Neuronal stem cell (in vitro differentiated cells): ENCODE measurements around the gene GMDS.

Experiments
- DNase-seq: peaks from one replicate; pipeline ENCODE4 v3.0.0-alpha.2; 2013; ENCODE audit warnings: low spot score
- H2AFZ ChIP-seq: one replicate; pipeline ENCODE4 v1.6.1; 2013; ENCODE audit warnings: mild to moderate bottlenecking, low read length, inconsistent platforms
- H2AK5ac ChIP-seq: 2 replicates; pipeline ENCODE4 v1.6.1; 2013; ENCODE audit warnings: low read depth, mild to moderate bottlenecking, inconsistent platforms, low read length, moderate library complexity, mixed read lengths
- H2BK120ac ChIP-seq: 2 replicates; pipeline ENCODE4 v1.6.1; 2013; ENCODE audit warnings: low read depth, mild to moderate bottlenecking, inconsistent platforms, low read length, moderate library complexity, mixed read lengths
- H2BK12ac ChIP-seq: one replicate; pipeline ENCODE4 v1.6.1; 2013; ENCODE audit warnings: low read length, inconsistent platforms
- H2BK15ac ChIP-seq: 2 replicates; pipeline ENCODE4 v1.6.1; 2013; ENCODE audit warnings: mild to moderate bottlenecking, low read length, inconsistent platforms, mixed read lengths
- H2BK5ac ChIP-seq: one replicate; pipeline ENCODE4 v1.6.1; 2013; ENCODE audit warnings: inconsistent platforms, mild to moderate bottlenecking, low read length, moderate library complexity
- H3K14ac ChIP-seq: one replicate; pipeline ENCODE4 v1.6.1; 2013; ENCODE audit warnings: low read length, inconsistent platforms
- H3K18ac ChIP-seq: 2 replicates; pipeline ENCODE4 v1.6.1; 2013; ENCODE audit warnings: low read length, inconsistent platforms
- H3K23ac ChIP-seq: 2 replicates; pipeline ENCODE4 v1.6.1; 2013; ENCODE audit warnings: low read depth, mild to moderate bottlenecking, mixed read lengths, low read length, inconsistent platforms; ENCODE audit not compliant: poor library complexity
- H3K27ac ChIP-seq: replicated peaks from 3 replicates; pipeline ENCODE4 v1.5.1; 2013; ENCODE audit warnings: low read length, inconsistent platforms
- H3K27me3 ChIP-seq, 3 experiments: 2 replicates each; pipeline ENCODE4 v1.6.1; 2013; ENCODE audit warnings: low read length in 3 of 3, mild to moderate bottlenecking in 2 of 3, inconsistent platforms in 1 of 3, low read depth in 1 of 3, mixed read lengths in 1 of 3, moderate library complexity in 1 of 3; ENCODE audit not compliant: control insufficient read depth in 3 of 3, insufficient read depth in 3 of 3
- H3K36me3 ChIP-seq, 2 donors: replicated peaks in 1 of 2; 2 replicates each; pipeline ENCODE4 v1.6.1; 2013; ENCODE audit warnings: low read length in 2 of 2; ENCODE audit not compliant: control insufficient read depth in 2 of 2, insufficient read depth in 2 of 2
- H3K4ac ChIP-seq: 2 replicates; pipeline ENCODE4 v1.6.1; 2013; ENCODE audit warnings: inconsistent platforms, mild to moderate bottlenecking, low read length, moderate library complexity
- H3K4me1 ChIP-seq, 2 donors: 1 replicate in 1 of 2; 2 replicates in 1 of 2; pipeline ENCODE4 v1.6.1; 2013; ENCODE audit warnings: low read length in 2 of 2, low read depth in 1 of 2; ENCODE audit not compliant: control insufficient read depth in 2 of 2, insufficient read depth in 1 of 2
- H3K4me2 ChIP-seq: one replicate; pipeline ENCODE4 v1.6.1; 2013; ENCODE audit warnings: mild to moderate bottlenecking, low read length, inconsistent platforms; ENCODE audit not compliant: insufficient read depth, poor library complexity, severe bottlenecking
- H3K4me3 ChIP-seq, 2 donors: 2 replicates each; pipeline ENCODE4 v1.5.1; 2013; ENCODE audit warnings: low read length in 2 of 2, mild to moderate bottlenecking in 2 of 2, inconsistent platforms in 1 of 2, moderate library complexity in 1 of 2
- H3K79me1 ChIP-seq: one replicate; pipeline ENCODE4 v1.6.1; 2013; ENCODE audit warnings: low read depth, mild to moderate bottlenecking, inconsistent platforms, low read length, moderate library complexity
- H3K9ac ChIP-seq: one replicate; pipeline ENCODE4 v1.6.1; 2013; ENCODE audit warnings: mild to moderate bottlenecking, low read depth, low read length, inconsistent platforms; ENCODE audit not compliant: poor library complexity
- H3K9me3 ChIP-seq, 2 donors: replicated peaks in 1 of 2; 2 replicates each; pipeline versions ENCODE3 to v1.6.1; 2013; ENCODE audit warnings: low read length in 2 of 2, mild to moderate bottlenecking in 2 of 2, inconsistent platforms in 1 of 2, low read depth in 1 of 2, mixed read lengths in 1 of 2, moderate library complexity in 1 of 2; ENCODE audit not compliant: control insufficient read depth in 2 of 2, insufficient read depth in 1 of 2
- H4K8ac ChIP-seq: one replicate; pipeline ENCODE4 v1.6.1; 2013; ENCODE audit warnings: low read depth, mild to moderate bottlenecking, inconsistent platforms, low read length, moderate library complexity
- H4K91ac ChIP-seq: one replicate; pipeline ENCODE4 v1.6.1; 2013; ENCODE audit warnings: low read length, low read depth, mild to moderate bottlenecking, inconsistent platforms; ENCODE audit not compliant: poor library complexity
- WGBS, 2 donors: extraction: QIAGEN DNeasy Blood & Tissue Kit; methylation state at CpG; one replicate each; pipeline ENCODE4 v1.1.7; 2013; ENCODE audit warnings: missing lambda C conversion rate in 2 of 2, mixed read lengths in 1 of 2; ENCODE audit not compliant: insufficient read length in 2 of 2, insufficient replicate concordance in 1 of 2; ENCODE audit errors: extremely low coverage in 2 of 2; 5-methylcytosine and 5-hydroxymethylcytosine counted together

The GMDS gene

DNA sequence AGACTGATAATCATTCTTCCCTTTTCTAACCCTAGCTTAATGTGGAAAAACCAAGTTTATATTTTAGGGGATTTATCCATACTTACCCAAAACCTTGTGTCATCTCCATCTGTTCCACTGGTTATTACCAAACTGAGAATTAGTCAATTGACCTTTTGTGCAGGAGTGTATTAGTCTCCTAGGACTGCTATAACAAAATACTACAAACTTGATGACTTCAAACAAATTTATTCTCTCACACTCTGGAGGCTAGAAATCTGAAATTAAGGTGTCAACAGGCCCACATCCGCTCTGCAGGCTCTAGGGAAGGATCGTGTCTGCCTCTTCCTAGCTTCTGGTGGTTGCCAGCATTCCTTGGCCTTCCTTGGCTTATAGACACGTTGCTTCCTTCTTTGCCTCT lies 12.7 kb upstream of the GMDS start:
- no peaks in the 10 kb centered on the region for H3K27me3 ChIP-seq

GRCh38 chr6:2257363-2257762 lies 12.0 kb upstream of the GMDS start:
- H3K79me1 ChIP-seq, result no peaks in the 10 kb centered on the region
- H2AFZ ChIP-seq, result no peak overlapping the region
- no peaks in the 10 kb centered on the region for H3K36me3 ChIP-seq
- no peak overlapping the region for H4K91ac ChIP-seq
- H2BK120ac ChIP-seq, result no peak overlapping the region
- H3K18ac ChIP-seq, result no peak overlapping the region
- no peak overlapping the region for H4K8ac ChIP-seq
- no peak overlapping the region for H3K27ac ChIP-seq
- H2BK12ac ChIP-seq, result no peak overlapping the region
- no peaks in the 10 kb centered on the region for H3K9me3 ChIP-seq
- H3K4me1 ChIP-seq, result no peaks in the 10 kb centered on the region
- H3K4me2 ChIP-seq, result no peak overlapping the region
- H2AK5ac ChIP-seq, result no peak overlapping the region
- no peak overlapping the region for H2BK5ac ChIP-seq
- no peak overlapping the region for H3K4me3 ChIP-seq
- H3K4ac ChIP-seq, result no peak overlapping the region
- no peak overlapping the region for H3K9ac ChIP-seq
- no peak for DNase-seq
- H2BK15ac ChIP-seq, result no peak overlapping the region
- H3K14ac ChIP-seq, result no peak overlapping the region
- no peaks in the 10 kb centered on the region for H3K27me3 ChIP-seq
- H3K23ac ChIP-seq, result no peak overlapping the region

More for the DNA sequence above, 12.7 kb upstream of the GMDS start:
- no peak overlapping the region for H3K23ac ChIP-seq
- H2BK5ac ChIP-seq, result no peak overlapping the region
- no peak overlapping the region for H3K4me3 ChIP-seq
- no peak overlapping the region for H3K4ac ChIP-seq
- H2BK120ac ChIP-seq, result no peak overlapping the region
- no peak overlapping the region for H3K14ac ChIP-seq
- no peak overlapping the region for H2AFZ ChIP-seq
- no peak overlapping the region for H3K4me2 ChIP-seq
- H2BK12ac ChIP-seq, result no peak overlapping the region
- no peak overlapping the region for H4K8ac ChIP-seq
- no peaks in the 10 kb centered on the region for H3K4me1 ChIP-seq
- DNase-seq, result no peak
- no peak overlapping the region for H3K27ac ChIP-seq
- H2BK15ac ChIP-seq, result no peak overlapping the region
- no CpG with 5 or more reads among the region's 3 CpGs for WGBS, 2 donors
- H3K9me3 ChIP-seq, result no peaks in the 10 kb centered on the region
- no peak overlapping the region for H3K9ac ChIP-seq
- no peaks in the 10 kb centered on the region for H3K36me3 ChIP-seq
- no peak overlapping the region for H2AK5ac ChIP-seq
- H4K91ac ChIP-seq, result no peak overlapping the region
- H3K18ac ChIP-seq, result no peak overlapping the region
- H3K79me1 ChIP-seq, result no peaks in the 10 kb centered on the region

DNA sequence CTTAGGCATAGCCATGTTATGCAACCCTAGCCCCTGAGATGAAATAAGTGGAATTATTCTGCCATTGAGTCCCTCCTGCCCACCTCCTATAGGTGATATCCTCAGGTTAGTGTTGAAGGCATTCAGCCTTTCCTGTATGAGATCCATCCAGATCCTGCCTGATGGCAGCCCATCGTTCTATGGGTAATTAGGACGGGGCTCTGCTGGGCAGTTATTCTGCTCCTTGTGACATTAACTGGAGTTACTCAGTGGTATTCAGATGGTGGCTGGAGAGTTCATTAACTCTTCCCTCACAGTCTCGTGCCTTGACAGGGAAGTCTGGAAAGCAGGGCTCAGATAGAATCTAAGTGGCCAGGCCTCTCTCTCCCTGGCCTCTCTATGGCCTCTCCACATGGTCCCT lies 9.3 kb upstream of the GMDS start:
- H3K14ac ChIP-seq, result no peak overlapping the region

GRCh38 chr6:2249126-2249525 lies 3.7 kb upstream of the GMDS start:
- Histone ChIP-seq H3K4me1 (peaks cover 2 to 6% of the 10 kb centered on the region in 2 donors), H3K14ac (no peak overlapping the region), H3K4me2 (no peak overlapping the region), H3K79me1 (no peaks in the 10 kb centered on the region), H3K18ac (no peak overlapping the region), H3K23ac (no peak overlapping the region), H3K9me3 (no peaks in the 10 kb centered on the region), H4K8ac (no peak overlapping the region), H3K4ac (no peak overlapping the region), H2AFZ (no peak overlapping the region), H2BK15ac (no peak overlapping the region), H3K36me3 (peaks cover 0 to 5% of the 10 kb centered on the region in 2 donors), H3K27me3 (peaks cover 0 to 8% (median 2%) of the 10 kb centered on the region in 3 experiments), H3K27ac (no peak overlapping the region), H4K91ac (no peak overlapping the region), H3K9ac (no peak overlapping the region), H2BK120ac (no peak overlapping the region), H2AK5ac (no peak overlapping the region), H3K4me3 (no peak overlapping the region), H2BK5ac (no peak overlapping the region), H2BK12ac (no peak overlapping the region)
- DNase-seq, result no peak
- no CpG with 5 or more reads among the region's 7 CpGs for WGBS, 2 donors

More for the DNA sequence above, 9.3 kb upstream of the GMDS start:
- H2BK15ac ChIP-seq, result no peak overlapping the region
- H2BK120ac ChIP-seq, result no peak overlapping the region
- no peak overlapping the region for H2BK12ac ChIP-seq
- no peak overlapping the region for H2BK5ac ChIP-seq
- H3K36me3 ChIP-seq, result peaks cover 0 to 5% of the 10 kb centered on the region in 2 donors
- H3K79me1 ChIP-seq, result no peaks in the 10 kb centered on the region
- DNase-seq, result no peak
- no peak overlapping the region for H3K27ac ChIP-seq
- no peak overlapping the region for H2AFZ ChIP-seq
- no peaks in the 10 kb centered on the region for H3K9me3 ChIP-seq
- H3K9ac ChIP-seq, result no peak overlapping the region
- no peak overlapping the region for H3K4me3 ChIP-seq
- H2AK5ac ChIP-seq, result no peak overlapping the region
- H3K23ac ChIP-seq, result no peak overlapping the region
- H4K8ac ChIP-seq, result no peak overlapping the region
- H4K91ac ChIP-seq, result no peak overlapping the region
- no peak overlapping the region for H3K4me2 ChIP-seq
- H3K27me3 ChIP-seq, result no peaks in the 10 kb centered on the region
- no CpG with 5 or more reads among the region's 3 CpGs for WGBS, 2 donors
- H3K4me1 ChIP-seq, result no peaks in the 10 kb centered on the region
- no peak overlapping the region for H3K18ac ChIP-seq
- H3K4ac ChIP-seq, result no peak overlapping the region
